Measurements from ENCODE around the gene KCNQ1. TPM values are rescaled to one million over a fixed set of nuclear protein-coding genes. Genes with fewer than 3 reads are reported as not detected.

KCNQ1 gene
- total and polyA plus RNA-seq, 9 of the 15 experiments (the other 6 are each of a cell fraction or from before 2014, with no cell fraction given): 0.44 TPM; not detected in 8

DNA sequence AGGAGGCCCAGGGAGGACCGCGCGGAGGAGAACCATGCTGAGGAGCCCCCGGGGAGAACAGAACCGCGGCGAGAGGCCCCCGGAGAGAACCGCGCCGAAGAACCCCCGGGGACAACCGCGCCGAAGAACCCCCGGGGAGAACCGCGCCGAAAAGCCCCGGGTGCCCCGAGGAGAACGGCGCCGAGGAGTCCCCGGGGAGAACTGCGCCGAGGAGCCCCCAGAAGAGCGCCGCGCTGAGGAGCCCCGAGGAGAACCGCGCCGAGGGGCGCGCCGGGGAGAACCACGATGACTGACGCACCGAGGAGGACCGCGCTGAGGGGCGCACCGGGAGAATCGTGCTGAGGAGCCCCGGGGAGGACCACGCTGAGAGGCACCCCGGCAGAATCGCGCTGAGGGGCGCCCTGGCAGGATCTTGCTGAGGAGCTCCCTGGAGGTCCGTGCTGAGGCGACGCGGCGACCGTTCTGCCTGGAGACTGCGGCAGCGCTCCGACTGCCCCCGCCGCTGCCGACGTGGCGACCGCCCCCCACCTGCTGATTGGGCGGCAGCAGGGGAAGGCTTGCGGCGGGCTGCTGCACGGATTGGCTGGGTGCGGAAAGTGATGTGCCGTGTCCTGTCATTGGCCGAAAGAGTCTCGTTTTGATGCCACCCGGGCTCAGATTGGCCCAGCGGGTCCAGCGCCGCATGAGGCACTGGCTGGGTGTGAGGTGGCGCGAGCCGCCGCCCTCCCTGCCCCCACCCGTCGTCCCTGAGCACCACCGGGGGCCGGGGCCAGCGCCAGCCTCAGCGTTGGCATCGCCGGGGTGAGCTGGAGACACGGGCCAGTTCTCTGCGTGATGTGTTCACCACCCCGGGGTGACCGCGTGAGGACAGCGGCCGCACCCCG lies 255.0 kb downstream of the KCNQ1 start, which contains the start of gene KCNQ1OT1 (continued):
- peak; percentile 95 for TF ChIP-seq PRDM10 (IDR thresholded peaks at IDR 0.05; ENCODE audit: partially characterized antibody)
- no peak for TF ChIP-seq ZNF197 (CRISPR knock-in tag; IDR thresholded peaks at IDR 0.05; ENCODE audit: low read depth)
- no peak for TF ChIP-seq ZNF253 (CRISPR knock-in tag; conservative IDR thresholded peaks at IDR 0.05)
- no peak for TF ChIP-seq DDX20 (tag; IDR thresholded peaks at IDR 0.05; ENCODE audit: low read depth)
- peak; percentile 57 to 66 for TF ChIP-seq NRF1 (conservative IDR thresholded peaks at IDR 0.05 in 1 of 2, IDR thresholded peaks at IDR 0.05 in 1 of 2)
- no peak for TF ChIP-seq POLR3A (IDR thresholded peaks at IDR 0.05; ENCODE audit: borderline replicate concordance, extremely low read depth, insufficient read depth, insufficient read length)
- TF ChIP-seq, protein P1, sequence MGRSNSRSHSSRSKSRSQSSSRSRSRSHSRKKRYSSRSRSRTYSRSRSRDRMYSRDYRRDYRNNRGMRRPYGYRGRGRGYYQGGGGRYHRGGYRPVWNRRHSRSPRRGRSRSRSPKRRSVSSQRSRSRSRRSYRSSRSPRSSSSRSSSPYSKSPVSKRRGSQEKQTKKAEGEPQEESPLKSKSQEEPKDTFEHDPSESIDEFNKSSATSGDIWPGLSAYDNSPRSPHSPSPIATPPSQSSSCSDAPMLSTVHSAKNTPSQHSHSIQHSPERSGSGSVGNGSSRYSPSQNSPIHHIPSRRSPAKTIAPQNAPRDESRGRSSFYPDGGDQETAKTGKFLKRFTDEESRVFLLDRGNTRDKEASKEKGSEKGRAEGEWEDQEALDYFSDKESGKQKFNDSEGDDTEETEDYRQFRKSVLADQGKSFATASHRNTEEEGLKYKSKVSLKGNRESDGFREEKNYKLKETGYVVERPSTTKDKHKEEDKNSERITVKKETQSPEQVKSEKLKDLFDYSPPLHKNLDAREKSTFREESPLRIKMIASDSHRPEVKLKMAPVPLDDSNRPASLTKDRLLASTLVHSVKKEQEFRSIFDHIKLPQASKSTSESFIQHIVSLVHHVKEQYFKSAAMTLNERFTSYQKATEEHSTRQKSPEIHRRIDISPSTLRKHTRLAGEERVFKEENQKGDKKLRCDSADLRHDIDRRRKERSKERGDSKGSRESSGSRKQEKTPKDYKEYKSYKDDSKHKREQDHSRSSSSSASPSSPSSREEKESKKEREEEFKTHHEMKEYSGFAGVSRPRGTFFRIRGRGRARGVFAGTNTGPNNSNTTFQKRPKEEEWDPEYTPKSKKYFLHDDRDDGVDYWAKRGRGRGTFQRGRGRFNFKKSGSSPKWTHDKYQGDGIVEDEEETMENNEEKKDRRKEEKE (IDR thresholded peaks at IDR 0.05; ENCODE audit: borderline replicate concordance in 1 of 2, control insufficient read depth in 1 of 2, low read depth in 2 of 2, low read length in 1 of 2): no peak
- TF ChIP-seq CEBPB (tag; IDR thresholded peaks at IDR 0.05): no peak
- TF ChIP-seq TSHZ1 (CRISPR knock-in tag; IDR thresholded peaks at IDR 0.05): no peak
- no peak for TF ChIP-seq HEY1 (CRISPR knock-in tag; IDR thresholded peaks at IDR 0.05; ENCODE audit: borderline replicate concordance)
- no peak for TF ChIP-seq HDAC2 (IDR thresholded peaks at IDR 0.05)
- no peak for TF ChIP-seq SLC30A9 (CRISPR knock-in tag; IDR thresholded peaks at IDR 0.05)
- no peak for TF ChIP-seq SRSF3 (IDR thresholded peaks at IDR 0.05; ENCODE audit: insufficient read depth, low read length)
- TF ChIP-seq YY1 (IDR thresholded peaks at IDR 0.05; ENCODE audit: borderline replicate concordance in 1 of 3, control insufficient read depth in 1 of 3, extremely low read depth in 1 of 3, insufficient read depth in 3 of 3, insufficient read length in 1 of 3, insufficient replicate concordance in 2 of 3, low read depth in 1 of 3, low read length in 2 of 3): peak in 2 of 3 experiments; percentile 39 to 43
- no peak for TF ChIP-seq RHOXF2B (CRISPR knock-in tag; conservative IDR thresholded peaks at IDR 0.05)
